T47D (cell line): ENCODE measurements around the gene ZSCAN26.
"Not testable (repeated sequence)": the region's sequence is repeated elsewhere in the genome, so short reads cannot be mapped to it uniquely, and the experiment has no call there.

Source experiments
- DNase-seq, 2 experiments: peaks; one replicate each; pipeline versions ENCODE4 v3.0.0 to v3.0.0-alpha.2; 2011 to 2012; ENCODE audit warnings: low read depth in 1 of 2, low spot score in 1 of 2
- JUND ChIP-seq: IDR thresholded peaks from 2 replicates; pipeline ENCODE4 v1.6.1; 2012; ENCODE audit warnings: low read depth
- in situ Hi-C: cut with HindIII; loops from 2 replicates; pipeline ENCODE4 v1.10.0; 2016; ENCODE audit warnings: low sequenced_read_pairs, low pct_unique_long_range_greater_than_20kb

Gene ZSCAN26

GRCh38 chr6:28266563-28266961, 381 bp upstream of the ZSCAN26 start:
- no peak for TF ChIP-seq JUND
- in situ Hi-C loops: no loop called here
- no peak for DNase-seq

- DNase-seq: no peak
- in situ Hi-C loops: no loop called here
- no peak for TF ChIP-seq JUND
Observed at GRCh38 chr6:28267695-28268059, 734 bp downstream of the ZSCAN26 start.

GRCh38 chr6:28269492-28269891, 2.5 kb downstream of the ZSCAN26 start:
- in situ Hi-C loops: no loop called here
- TF ChIP-seq JUND: no peak
- no peak for DNase-seq

GRCh38 chr6:28274888-28275287, 7.9 kb downstream of the ZSCAN26 start:
- TF ChIP-seq JUND: no peak
- DNase-seq: no peak
- in situ Hi-C loops: no loop called here

GRCh38 chr6:28277746-28278145, 10.8 kb downstream of the ZSCAN26 start:
- no peak for TF ChIP-seq JUND

GRCh38 chr6:28280595-28281287, 13.8 kb downstream of the ZSCAN26 start:
- DNase-seq: no peak
- no peak for TF ChIP-seq JUND
- in situ Hi-C loops: no loop called here

More at GRCh38 chr6:28277746-28278145, 10.8 kb downstream of the ZSCAN26 start:
- in situ Hi-C loops: no loop called here
- no peak for DNase-seq

- in situ Hi-C loops: no loop called here
- TF ChIP-seq JUND: no peak
Observed at GRCh38 chr6:28281288-28282064, 14.5 kb downstream of the ZSCAN26 start, which contains the start of gene PGBD1. PGBD1 (plus strand) TSS chr6:28281572; CDS start chr6:28283814, 2,242 bp downstream.

GRCh38 chr6:28282926-28283325, 16.0 kb downstream of the ZSCAN26 start:
- in situ Hi-C loops: no loop called here
- TF ChIP-seq JUND: no peak
- DNase-seq: peak in 1 of 2 experiments; percentile 8

More at GRCh38 chr6:28281288-28282064, 14.5 kb downstream of the ZSCAN26 start, which contains the start of gene PGBD1:
- DNase-seq: peak in 1 of 2 experiments; percentile 78

GRCh38 chr6:28291573-28291972, 24.6 kb downstream of the ZSCAN26 start:
- TF ChIP-seq JUND: no peak
- no peak for DNase-seq
- in situ Hi-C loops: no loop called here

GRCh38 chr6:28295326-28295725, 28.4 kb downstream of the ZSCAN26 start:
- TF ChIP-seq JUND: no peak
- no peak for DNase-seq
- in situ Hi-C loops: no loop called here

GRCh38 chr6:28296520-28297060, 29.6 kb downstream of the ZSCAN26 start:
- in situ Hi-C loops: no loop called here
- no peak for DNase-seq
- no peak for TF ChIP-seq JUND

- DNase-seq: no peak
- TF ChIP-seq JUND: no peak
- in situ Hi-C loops: no loop called here
Observed at GRCh38 chr6:28303570-28303969, 36.6 kb downstream of the ZSCAN26 start.

- in situ Hi-C loops, DNase-seq: not testable (repeated sequence)
Observed at GRCh38 chr6:28306363-28306762, 39.4 kb downstream of the ZSCAN26 start.
